Heart left ventricle (tissue), 16 donors: Measurements from ENCODE around the gene TSPAN31. TPM values are rescaled to one million over a fixed set of nuclear protein-coding genes. Genes with fewer than 3 reads are reported as not detected.

Experiments used
- ATAC-seq, 4 donors: fragments of 200-7000 bp; cut with Tn5 transposase; one replicate each; pipeline ENCODE4 v1.9.1; 2020 to 2022; ENCODE audit warnings: moderate library complexity in 4 of 4, mild to moderate bottlenecking in 3 of 4, moderate number of reproducible peaks in 1 of 4
- DNase-seq, 5 donors: peaks; one replicate each; pipeline ENCODE4 v3.0.0-alpha.2; 2020
- H3K27ac ChIP-seq, 12 donors: fragments of 200-600 bp; sonication (generic) in 4 of 12; one replicate each; pipeline versions ENCODE4 v1.5.0 to v1.8.0; 2016 to 2022; ENCODE audit warnings: mild to moderate bottlenecking in 2 of 12
- H3K27me3 ChIP-seq, 9 donors: fragments of 200-600 bp; sonication (generic) in 2 of 9; one replicate each; pipeline versions ENCODE4 v1.5.1 to v1.8.0; 2016 to 2022; ENCODE audit warnings: mild to moderate bottlenecking in 3 of 9
- H3K36me3 ChIP-seq, 9 donors: fragments of 200-600 bp; sonication (generic) in 2 of 9; one replicate each; pipeline versions ENCODE4 v1.5.0 to v1.8.0; 2018 to 2022; ENCODE audit warnings: mild to moderate bottlenecking in 2 of 9
- H3K4me1 ChIP-seq, 12 donors: fragments of 200-600 bp; sonication (generic) in 4 of 12; one replicate each; pipeline versions ENCODE4 v1.5.0 to v1.8.0; 2016 to 2022; ENCODE audit warnings: mild to moderate bottlenecking in 3 of 12
- H3K4me3 ChIP-seq, 12 donors: fragments of 200-600 bp; sonication (generic) in 4 of 12; one replicate each; pipeline versions ENCODE4 v1.5.0 to v1.8.0; 2017 to 2022; ENCODE audit warnings: mild to moderate bottlenecking in 9 of 12, moderate library complexity in 4 of 12
- H3K9me3 ChIP-seq, 12 donors: fragments of 200-600 bp; sonication (generic) in 4 of 12; one replicate each; pipeline versions ENCODE4 v1.5.0 to v1.8.0; 2016 to 2022; ENCODE audit warnings: mild to moderate bottlenecking in 1 of 12
- POLR2A ChIP-seq, 2 donors: fragments of 450-650 bp; IDR thresholded peaks; one replicate each; pipeline ENCODE4 v1.6.1; 2017; ENCODE audit warnings: antibody characterized with exemption in 2 of 2, mild to moderate bottlenecking in 2 of 2, moderate library complexity in 2 of 2
- WGBS, 4 donors: extraction: QIAGEN DNeasy Blood & Tissue Kit in 2 of 4; methylation state at CpG; one replicate each; pipeline versions ENCODE4 v1.1.5 to v1.1.7; 2013 to 2018; 5-methylcytosine and 5-hydroxymethylcytosine counted together
- intact Hi-C, 10 donors: fragments of 100-400 bp; cut with DNase I; formaldehyde crosslinking; loops; one replicate each; pipeline versions ENCODE4 v1.11.1 to v1.14.2; 2022
- polyA plus RNA-seq, 2 donors: library from polyadenylated mRNA; stranded (reverse); fragments of 200-250 nt; gene quantifications; one replicate each; pipeline ENCODE4 v1.2.3, GENCODE V29; 2013
- total RNA-seq, 9 donors: library from RNA; depleted of rRNA in 2 of 9; stranded (reverse); fragments of >200 nt in 2 of 9; fragmentation: NEBNext Ultra II Directional in 3 of 9; extraction: Animal tissue kit (Norgen Biotek cat#: 25700) in 3 of 9; gene quantifications; one replicate each; pipeline versions ENCODE4 v1.1.0 to v1.2.4, GENCODE V29; 2016 to 2023
- TF ChIP-seq, protein P1 (sequence below), 12 donors: fragments of 200-600 bp; sonication (generic) in 4 of 12; IDR thresholded peaks; one replicate each; pipeline versions ENCODE4 v1.5.0 to v1.8.0; 2018 to 2022; ENCODE audit warnings: antibody characterized with exemption in 12 of 12, mild to moderate bottlenecking in 5 of 12
- donor health status: ischemic (EF 13 %, LVEDD 7.1; RV severe dilation, severe dysfunction).
- donor health status: healthy with polysubstance abuse.
- donor health status: DM: no; HTN: yes; CAD: no.
- donor health status: DM: no; HTN: no; CAD: no.
- donor health status: ischemic (EF 25% LVEDD 6.9; RV normal size, moderate dysfunction).
- donor health status: ischemic (EF 25% LVEDD 5.7; RV mildly dilated, moderate dysfunction).
- donor health status: healthy.
- donor health status: DM: yes; HTN: yes; CAD: no.
- donor health status: ischemic (EF 35%, LVEDD 5.7; RV mildly dilated, moderate dysfunction).
- donor health status: nonischemic (EF 11% LVEDD 7.7; RV severe dilation, severe dysfunction).
- donor health status: DM: yes; HTN: yes; CAD: no.
- donor health status: PGD.
- donor health status: ischemic (EF 29% LVEDD 5.4; RV normal size, mild dysfunction).
- donor health status: nonischemic (EF 23%, LVEDD 6.1; RV moderate dilation, normal function).

TSPAN31 gene
- total and polyA plus RNA-seq, 11 donors = 27.2 to 59.3 (median 31.4) TPM

DNA sequence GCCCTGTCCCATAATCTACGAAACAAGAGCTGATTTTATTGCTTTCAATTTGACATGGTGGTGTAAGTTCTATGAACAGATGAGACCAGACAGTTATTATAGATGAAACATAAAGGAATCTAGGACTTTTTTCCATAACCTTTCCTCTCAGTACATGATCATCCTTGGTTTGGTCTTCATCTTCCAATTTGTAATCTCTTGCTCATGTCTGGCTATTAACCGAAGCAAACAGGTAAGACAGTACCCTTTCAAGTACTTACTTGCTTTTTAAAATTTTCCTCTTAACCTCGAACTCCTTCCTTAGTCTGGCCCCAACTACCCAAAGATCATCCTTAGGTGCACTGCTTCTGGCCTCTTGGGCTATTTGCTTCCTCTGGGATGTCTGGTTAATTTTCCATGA, 1.2 kb downstream of the TSPAN31 start:
- Histone ChIP-seq H3K4me1 (peaks cover 2 to 43% (median 16%) of the 10 kb centered on the region in 12 donors), H3K4me3 (peak overlapping the region in 8 of 12 donors; percentile 75 to 97 (median 86)), H3K27me3 (peaks cover 0 to 4% (median 0%) of the 10 kb centered on the region in 9 donors), H3K36me3 (peaks cover 0 to 50% (median 46%) of the 10 kb centered on the region in 9 donors), H3K27ac (peak overlapping the region in 9 of 12 donors; percentile 91 to 98 (median 97)), H3K9me3 (no peaks in the 10 kb centered on the region)
- TF ChIP-seq POLR2A (IDR thresholded peaks at IDR 0.05) = no peak
- TF ChIP-seq, protein P1, sequence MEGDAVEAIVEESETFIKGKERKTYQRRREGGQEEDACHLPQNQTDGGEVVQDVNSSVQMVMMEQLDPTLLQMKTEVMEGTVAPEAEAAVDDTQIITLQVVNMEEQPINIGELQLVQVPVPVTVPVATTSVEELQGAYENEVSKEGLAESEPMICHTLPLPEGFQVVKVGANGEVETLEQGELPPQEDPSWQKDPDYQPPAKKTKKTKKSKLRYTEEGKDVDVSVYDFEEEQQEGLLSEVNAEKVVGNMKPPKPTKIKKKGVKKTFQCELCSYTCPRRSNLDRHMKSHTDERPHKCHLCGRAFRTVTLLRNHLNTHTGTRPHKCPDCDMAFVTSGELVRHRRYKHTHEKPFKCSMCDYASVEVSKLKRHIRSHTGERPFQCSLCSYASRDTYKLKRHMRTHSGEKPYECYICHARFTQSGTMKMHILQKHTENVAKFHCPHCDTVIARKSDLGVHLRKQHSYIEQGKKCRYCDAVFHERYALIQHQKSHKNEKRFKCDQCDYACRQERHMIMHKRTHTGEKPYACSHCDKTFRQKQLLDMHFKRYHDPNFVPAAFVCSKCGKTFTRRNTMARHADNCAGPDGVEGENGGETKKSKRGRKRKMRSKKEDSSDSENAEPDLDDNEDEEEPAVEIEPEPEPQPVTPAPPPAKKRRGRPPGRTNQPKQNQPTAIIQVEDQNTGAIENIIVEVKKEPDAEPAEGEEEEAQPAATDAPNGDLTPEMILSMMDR (IDR thresholded peaks at IDR 0.05) = no peak
- ATAC-seq = no peak
- no peak for DNase-seq
- intact Hi-C loops = no loop called here
- WGBS, 4 donors = 86 to 91% (median 89%) methylated on average over 3 of the region's 3 CpGs

DNA sequence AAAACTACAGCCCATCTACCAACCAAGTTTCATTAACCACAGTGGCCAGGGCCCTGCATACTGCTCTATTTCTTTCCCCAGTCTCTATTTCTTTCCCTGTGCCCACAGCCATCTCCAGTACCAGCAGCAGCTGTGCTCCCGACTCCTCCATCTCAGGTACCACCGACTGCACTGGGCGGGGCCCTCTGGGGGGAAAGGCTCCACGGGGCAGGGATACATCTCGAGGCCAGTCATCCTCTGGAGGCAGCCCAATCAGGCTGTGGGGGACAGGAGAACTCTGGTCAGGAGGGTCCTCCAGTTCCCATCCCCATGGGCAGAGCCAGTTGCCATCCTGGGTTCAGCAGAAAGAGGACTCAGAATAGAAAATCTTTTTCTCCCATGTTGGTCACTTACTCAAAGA, 4.2 kb downstream of the TSPAN31 start:
- H3K4me3 ChIP-seq = no peak overlapping the region
- intact Hi-C loops = no loop called here
- H3K36me3 ChIP-seq = peaks cover 0 to 50% (median 46%) of the 10 kb centered on the region in 9 donors
- no peak for ATAC-seq
- no peak overlapping the region for H3K27ac ChIP-seq
- H3K9me3 ChIP-seq = no peaks in the 10 kb centered on the region
- DNase-seq = no peak
- 88 to 93% (median 90%) methylated on average over 4 to 5 of the region's 5 CpGs for WGBS, 4 donors
- H3K4me1 ChIP-seq = peaks cover 2 to 46% (median 28%) of the 10 kb centered on the region in 12 donors
- no peaks in the 10 kb centered on the region for H3K27me3 ChIP-seq
- TF ChIP-seq POLR2A (IDR thresholded peaks at IDR 0.05) = no peak
- TF ChIP-seq, protein P1 (IDR thresholded peaks at IDR 0.05) = no peak

DNA sequence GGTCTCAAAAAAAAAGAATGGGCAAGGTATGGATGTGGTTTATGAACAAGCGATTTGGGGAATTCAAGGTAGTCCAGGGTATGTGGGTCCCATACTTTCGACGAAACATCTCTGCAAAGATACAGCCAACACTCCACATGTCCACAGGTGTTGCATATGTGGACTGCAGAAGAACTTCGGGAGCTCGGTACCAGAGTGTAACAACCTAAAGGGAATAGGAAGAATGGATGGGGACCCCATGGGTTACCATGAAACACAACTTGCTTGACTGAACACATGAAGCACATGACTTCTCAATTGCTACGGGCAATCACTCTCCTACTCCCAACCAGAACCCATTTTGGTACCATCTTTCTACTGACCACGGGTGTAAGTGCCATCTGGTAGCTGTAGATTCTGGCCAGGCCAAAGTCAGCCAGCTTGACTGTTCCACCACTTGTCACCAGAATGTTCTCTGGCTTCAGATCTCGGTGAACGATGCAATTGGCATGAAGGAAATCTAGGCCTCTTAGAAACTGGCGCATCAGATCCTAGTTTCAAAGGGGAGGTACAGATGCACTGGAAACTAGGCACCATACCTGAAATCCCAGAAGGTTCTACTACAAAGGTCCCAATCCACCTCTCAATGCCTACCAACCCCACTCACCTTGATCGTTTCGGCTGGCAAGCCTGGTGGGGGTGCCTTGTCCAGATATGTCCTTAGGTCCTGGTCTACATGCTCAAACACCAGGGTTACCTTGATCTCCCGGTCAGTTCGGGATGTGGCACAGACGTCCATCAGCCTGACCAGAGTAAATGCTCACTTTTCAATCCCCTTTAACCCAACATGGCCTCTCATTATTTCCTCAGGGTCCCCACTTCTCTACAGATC, 6.0 kb downstream of the TSPAN31 start:
- TF ChIP-seq, protein P1 (IDR thresholded peaks at IDR 0.05) = no peak
- no peak for TF ChIP-seq POLR2A (IDR thresholded peaks at IDR 0.05)
- Histone ChIP-seq H3K27ac (peak overlapping the region in 10 of 12 donors; percentile 79 to 96 (median 91)), H3K27me3 (no peaks in the 10 kb centered on the region), H3K4me3 (peak overlapping the region in 11 of 12 donors; percentile 62 to 89 (median 76)), H3K9me3 (no peaks in the 10 kb centered on the region), H3K36me3 (peaks cover 0 to 50% (median 46%) of the 10 kb centered on the region in 9 donors), H3K4me1 (peaks cover 0 to 44% (median 29%) of the 10 kb centered on the region in 12 donors)
- intact Hi-C loops = loop anchor here in 1 of 10 donors (5.0 kb wide), 1 partner anchor 58 kb away; the partner anchor contains the start of gene OS9
- ATAC-seq (no peak), DNase-seq (no peak)
- 83 to 88% (median 87%) methylated on average over 13 to 15 of the region's 15 CpGs for whole genome bisulfite sequencing, 4 donors

DNA sequence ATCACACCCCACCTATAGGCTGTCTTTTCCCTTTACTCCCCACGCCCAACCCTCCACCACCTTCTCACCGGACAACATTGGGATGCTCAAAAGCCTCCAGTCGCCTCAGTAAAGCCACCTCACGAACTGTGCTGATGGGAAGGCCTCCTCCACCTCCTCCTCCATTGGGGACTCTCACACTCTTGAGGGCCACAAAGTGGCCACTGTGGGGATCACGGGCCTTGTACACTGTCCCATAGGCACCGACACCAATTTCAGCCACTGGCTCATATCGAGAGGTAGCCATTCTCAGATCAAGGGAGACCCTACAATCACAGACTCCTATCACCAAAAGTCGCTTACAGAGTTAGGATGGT, 6.6 kb downstream of the TSPAN31 start:
- Histone ChIP-seq H3K4me3 (peak overlapping the region; percentile 43 to 89 (median 72)), H3K27ac (peak overlapping the region; percentile 71 to 96 (median 91)), H3K4me1 (peaks cover 0 to 46% (median 30%) of the 10 kb centered on the region in 12 donors), H3K9me3 (no peaks in the 10 kb centered on the region), H3K27me3 (no peaks in the 10 kb centered on the region), H3K36me3 (peaks cover 0 to 47% (median 45%) of the 10 kb centered on the region in 9 donors)
- no peak for TF ChIP-seq POLR2A (IDR thresholded peaks at IDR 0.05)
- TF ChIP-seq, protein P1 (IDR thresholded peaks at IDR 0.05) = no peak
- DNase-seq = no peak
- intact Hi-C loops = loop anchor here in 1 of 10 donors (5.0 kb wide), 1 partner anchor 59 kb away; the partner anchor contains the start of gene OS9
- peak in 2 of 4 donors; percentile 0 for ATAC-seq
- 11 to 16% (median 13%) methylated on average over 8 of the region's 8 CpGs for WGBS, 4 donors
